Vagina (tissue), 2 donors: ENCODE measurements around the gene SERPINB12.

Source experiments
- POLR2A ChIP-seq, 2 donors: fragments of 450-650 bp; IDR thresholded peaks; one replicate each; pipeline ENCODE4 v1.6.1; 2017; ENCODE audit warnings: antibody characterized with exemption in 2 of 2, mild to moderate bottlenecking in 2 of 2, moderate library complexity in 2 of 2
- TF ChIP-seq, protein P1 (sequence below), 3 experiments: fragments of 450-650 bp in 2 of 3; fragments of 200-600 bp in 1 of 3; sonication (generic) in 1 of 3; IDR thresholded peaks; one replicate each; pipeline ENCODE4 v1.5.1; 2017 to 2019; ENCODE audit warnings: antibody characterized with exemption in 3 of 3, mild to moderate bottlenecking in 2 of 3, moderate library complexity in 2 of 3

- TF ChIP-seq, protein P1, sequence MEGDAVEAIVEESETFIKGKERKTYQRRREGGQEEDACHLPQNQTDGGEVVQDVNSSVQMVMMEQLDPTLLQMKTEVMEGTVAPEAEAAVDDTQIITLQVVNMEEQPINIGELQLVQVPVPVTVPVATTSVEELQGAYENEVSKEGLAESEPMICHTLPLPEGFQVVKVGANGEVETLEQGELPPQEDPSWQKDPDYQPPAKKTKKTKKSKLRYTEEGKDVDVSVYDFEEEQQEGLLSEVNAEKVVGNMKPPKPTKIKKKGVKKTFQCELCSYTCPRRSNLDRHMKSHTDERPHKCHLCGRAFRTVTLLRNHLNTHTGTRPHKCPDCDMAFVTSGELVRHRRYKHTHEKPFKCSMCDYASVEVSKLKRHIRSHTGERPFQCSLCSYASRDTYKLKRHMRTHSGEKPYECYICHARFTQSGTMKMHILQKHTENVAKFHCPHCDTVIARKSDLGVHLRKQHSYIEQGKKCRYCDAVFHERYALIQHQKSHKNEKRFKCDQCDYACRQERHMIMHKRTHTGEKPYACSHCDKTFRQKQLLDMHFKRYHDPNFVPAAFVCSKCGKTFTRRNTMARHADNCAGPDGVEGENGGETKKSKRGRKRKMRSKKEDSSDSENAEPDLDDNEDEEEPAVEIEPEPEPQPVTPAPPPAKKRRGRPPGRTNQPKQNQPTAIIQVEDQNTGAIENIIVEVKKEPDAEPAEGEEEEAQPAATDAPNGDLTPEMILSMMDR (IDR thresholded peaks at IDR 0.05), result no peak
- no peak for TF ChIP-seq POLR2A (IDR thresholded peaks at IDR 0.05)
Observed at GRCh38 chr18:63542069-63542468, at the start of gene SERPINB12.
